Lower leg skin (tissue), 4 donors: ENCODE data around the gene PSMA7. TPM values are rescaled to one million over a fixed set of nuclear protein-coding genes. Genes with fewer than 3 reads are reported as not detected.

Experiments used
- DNase-seq, 2 donors: peaks; one replicate each; pipeline ENCODE4 v3.0.0-alpha.2; 2019; ENCODE audit warnings: low spot score in 2 of 2
- H3K4me3 ChIP-seq: fragments of 200-600 bp; sonication (generic); 2 replicates; pipeline ENCODE4 v1.5.1; 2017; ENCODE audit warnings: mild to moderate bottlenecking, low read depth; ENCODE audit not compliant: poor library complexity, severe bottlenecking
- POLR2A ChIP-seq, 2 donors: fragments of 450-650 bp; IDR thresholded peaks; one replicate each; pipeline ENCODE4 v1.6.1; 2016 to 2017; ENCODE audit warnings: antibody characterized with exemption in 2 of 2, mild to moderate bottlenecking in 1 of 2, moderate library complexity in 1 of 2
- WGBS, 2 donors: methylation state at CpG; one replicate each; pipeline ENCODE4 v1.1.5; 2018; 5-methylcytosine and 5-hydroxymethylcytosine counted together
- intact Hi-C: fragments of 100-400 bp; cut with DNase I; formaldehyde crosslinking; loops from one replicate; pipeline ENCODE4 v1.15.0; 2023; ENCODE audit warnings: low total_unique reads
- total RNA-seq, 4 donors: library from RNA; depleted of rRNA; stranded (reverse); fragments of >200 nt; gene quantifications; one replicate each; pipeline ENCODE4 v1.1.0, GENCODE V29; 2016
- TF ChIP-seq, protein P1 (sequence below), 3 donors: fragments of 450-650 bp; IDR thresholded peaks; one replicate each; pipeline ENCODE4 v1.5.1; 2016; ENCODE audit warnings: antibody characterized with exemption in 3 of 3, mild to moderate bottlenecking in 3 of 3, moderate library complexity in 2 of 3

The PSMA7 gene
- total RNA-seq, 4 donors from 2014 or later, result 200 to 240 (median 225) TPM

DNA sequence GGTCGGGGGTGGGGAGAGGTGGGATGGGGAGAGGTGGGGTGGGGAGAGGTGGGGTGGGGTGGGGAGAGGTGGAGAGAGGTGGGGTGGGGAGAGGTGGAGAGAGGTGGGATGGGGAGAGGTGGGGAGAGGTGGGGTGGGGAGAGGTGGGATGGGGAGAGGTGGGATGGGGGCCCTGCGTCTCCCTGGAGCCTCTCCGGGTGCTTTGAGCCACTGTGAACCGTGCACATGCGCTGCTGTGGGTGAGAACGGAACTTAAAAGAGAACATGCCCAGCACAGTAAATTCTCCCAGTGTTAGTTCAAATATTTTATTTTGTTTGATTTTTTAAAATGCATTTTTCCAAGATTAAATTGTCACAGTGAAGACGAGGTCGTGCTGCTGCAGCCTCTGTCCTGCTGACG lies 17.1 kb upstream of the PSMA7 start:
- no peak overlapping the region for H3K4me3 ChIP-seq
- TF ChIP-seq, protein P1, sequence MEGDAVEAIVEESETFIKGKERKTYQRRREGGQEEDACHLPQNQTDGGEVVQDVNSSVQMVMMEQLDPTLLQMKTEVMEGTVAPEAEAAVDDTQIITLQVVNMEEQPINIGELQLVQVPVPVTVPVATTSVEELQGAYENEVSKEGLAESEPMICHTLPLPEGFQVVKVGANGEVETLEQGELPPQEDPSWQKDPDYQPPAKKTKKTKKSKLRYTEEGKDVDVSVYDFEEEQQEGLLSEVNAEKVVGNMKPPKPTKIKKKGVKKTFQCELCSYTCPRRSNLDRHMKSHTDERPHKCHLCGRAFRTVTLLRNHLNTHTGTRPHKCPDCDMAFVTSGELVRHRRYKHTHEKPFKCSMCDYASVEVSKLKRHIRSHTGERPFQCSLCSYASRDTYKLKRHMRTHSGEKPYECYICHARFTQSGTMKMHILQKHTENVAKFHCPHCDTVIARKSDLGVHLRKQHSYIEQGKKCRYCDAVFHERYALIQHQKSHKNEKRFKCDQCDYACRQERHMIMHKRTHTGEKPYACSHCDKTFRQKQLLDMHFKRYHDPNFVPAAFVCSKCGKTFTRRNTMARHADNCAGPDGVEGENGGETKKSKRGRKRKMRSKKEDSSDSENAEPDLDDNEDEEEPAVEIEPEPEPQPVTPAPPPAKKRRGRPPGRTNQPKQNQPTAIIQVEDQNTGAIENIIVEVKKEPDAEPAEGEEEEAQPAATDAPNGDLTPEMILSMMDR (IDR thresholded peaks at IDR 0.05), result no peak
- TF ChIP-seq POLR2A (IDR thresholded peaks at IDR 0.05), result no peak
- WGBS, 2 donors, result 78 to 82% methylated on average over 8 to 9 of the region's 9 CpGs
- intact Hi-C loops, result no loop called here
- DNase-seq, result no peak

DNA sequence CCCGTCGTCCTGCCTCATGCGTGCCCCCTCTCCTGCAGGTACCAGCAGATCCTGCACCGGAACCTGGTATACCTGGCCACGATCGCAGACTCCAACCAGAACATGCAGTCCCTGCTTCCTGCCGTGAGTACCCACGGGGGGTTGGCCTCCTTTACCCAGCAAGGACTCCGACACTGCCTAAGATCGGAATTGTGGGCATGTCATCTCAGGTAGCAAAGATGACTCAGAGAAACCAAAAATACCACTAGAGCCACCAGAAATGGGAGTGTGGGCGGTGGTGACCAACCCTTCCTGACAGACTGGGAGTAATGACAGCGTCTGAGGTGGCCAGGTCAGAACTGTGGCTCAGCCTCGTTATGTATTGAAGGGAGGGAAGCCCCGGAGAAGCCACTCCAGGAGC lies 16.6 kb upstream of the PSMA7 start:
- intact Hi-C loops, result no loop called here
- DNase-seq, result no peak
- WGBS, 2 donors, result 50 to 60% methylated on average over 10 to 14 of the region's 14 CpGs
- TF ChIP-seq POLR2A (IDR thresholded peaks at IDR 0.05), result no peak
- TF ChIP-seq, protein P1 (IDR thresholded peaks at IDR 0.05), result no peak
- no peak overlapping the region for H3K4me3 ChIP-seq

DNA sequence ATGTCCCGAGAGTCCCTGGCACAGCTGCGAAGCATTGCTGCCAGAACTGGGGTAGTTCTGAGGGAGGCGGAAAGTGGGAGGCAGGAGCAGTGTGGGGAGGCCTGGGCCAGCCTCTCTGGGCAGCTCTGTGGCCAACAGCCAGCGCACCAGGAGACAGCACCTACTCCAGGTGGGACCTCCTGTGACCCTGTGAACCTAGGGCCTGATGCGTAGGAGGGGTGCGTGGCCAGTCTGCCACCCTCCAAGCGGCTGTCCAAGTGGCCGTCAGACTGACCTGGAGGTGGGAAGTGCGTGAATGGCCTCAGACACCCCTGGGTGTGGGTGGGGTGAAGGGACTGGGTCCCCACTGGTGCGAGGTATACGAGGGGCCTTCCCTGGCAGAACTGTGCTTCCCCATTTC lies 15.9 kb upstream of the PSMA7 start:
- DNase-seq, result no peak
- WGBS, 2 donors, result 91 to 98% methylated on average over 11 of the region's 11 CpGs
- no peak for TF ChIP-seq POLR2A (IDR thresholded peaks at IDR 0.05)
- TF ChIP-seq, protein P1 (IDR thresholded peaks at IDR 0.05), result no peak
- intact Hi-C loops, result no loop called here
- H3K4me3 ChIP-seq, result no peak overlapping the region

DNA sequence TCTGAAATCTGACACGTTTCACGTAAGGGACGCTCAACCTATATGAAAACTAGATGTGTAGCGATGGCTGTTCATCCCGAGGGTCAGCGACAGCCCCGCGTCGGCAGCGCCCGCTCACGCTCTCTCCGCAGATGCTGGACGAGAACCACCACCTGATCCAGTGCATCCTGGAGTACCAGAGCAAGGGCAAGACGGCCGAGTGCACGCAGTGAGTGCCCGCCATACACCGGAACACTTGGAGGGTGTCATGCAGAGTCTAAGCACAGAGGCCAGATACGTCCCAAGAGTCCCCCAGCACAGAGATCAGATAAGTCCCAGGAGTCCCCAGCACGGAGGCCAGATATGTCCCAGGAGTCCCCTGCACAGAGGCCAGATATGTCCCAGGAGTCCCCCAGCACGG lies 15.3 kb upstream of the PSMA7 start:
- DNase-seq, result no peak
- WGBS, 2 donors, result 95% methylated on average over 21 to 22 of the region's 22 CpGs
- TF ChIP-seq POLR2A (IDR thresholded peaks at IDR 0.05), result no peak
- TF ChIP-seq, protein P1 (IDR thresholded peaks at IDR 0.05), result no peak
- no peak overlapping the region for H3K4me3 ChIP-seq
- intact Hi-C loops, result no loop called here

DNA sequence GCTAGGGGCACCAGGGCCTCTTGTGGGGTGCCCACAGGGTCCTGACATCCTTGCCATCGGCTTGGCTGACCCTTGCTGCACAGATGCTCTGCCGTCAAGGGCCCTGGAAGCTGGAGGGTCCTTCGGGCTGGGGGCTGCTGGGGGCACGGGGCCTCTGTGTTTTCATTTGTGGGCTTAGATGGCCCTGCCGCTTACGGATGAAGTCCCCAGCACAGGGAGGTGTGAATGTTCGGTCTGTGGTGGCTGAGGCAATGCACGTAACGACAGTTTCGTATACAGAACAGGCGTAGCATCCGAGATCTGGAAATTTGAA lies 14.8 kb upstream of the PSMA7 start:
- TF ChIP-seq, protein P1 (IDR thresholded peaks at IDR 0.05), result no peak
- TF ChIP-seq POLR2A (IDR thresholded peaks at IDR 0.05), result no peak
- 98% methylated on average over 9 to 12 of the region's 12 CpGs for WGBS, 2 donors
- no peak for DNase-seq
- no peak overlapping the region for H3K4me3 ChIP-seq
- intact Hi-C loops, result no loop called here

GRCh38 chr20:62157387-62158087 lies 14.3 kb upstream of the PSMA7 start:
- intact Hi-C loops, result no loop called here
- DNase-seq, result no peak
- 91% methylated on average over 23 to 25 of the region's 25 CpGs for WGBS, 2 donors
- no peak for TF ChIP-seq POLR2A (IDR thresholded peaks at IDR 0.05)
- TF ChIP-seq, protein P1 (IDR thresholded peaks at IDR 0.05), result no peak
- no peak overlapping the region for H3K4me3 ChIP-seq
